Fibroblast of lung (primary cell): Measurements from ENCODE around the gene FBXO9. TPM values are rescaled to one million over a fixed set of nuclear protein-coding genes. Genes with fewer than 3 reads are reported as not detected.

ENCODE experiments used
- DNase-seq, 2 donors: peaks; one replicate each; pipeline versions ENCODE4 v3.0.0 to v3.0.0-alpha.2; 2010; ENCODE audit warnings: low read depth in 2 of 2
- H2AFZ ChIP-seq: 2 replicates; pipeline ENCODE4 v1.5.1; 2012; ENCODE audit warnings: low read length, control low read depth, inconsistent platforms
- H3K27ac ChIP-seq: 2 replicates; pipeline ENCODE4 v1.5.1; 2011; ENCODE audit warnings: low read length, control low read depth; ENCODE audit not compliant: insufficient read depth
- H3K27me3 ChIP-seq: 2 replicates; pipeline ENCODE4 v1.5.1; 2011; ENCODE audit warnings: mild to moderate bottlenecking, low read length; ENCODE audit not compliant: control insufficient read depth, insufficient read depth
- H3K36me3 ChIP-seq: 2 replicates; pipeline ENCODE4 v1.5.1; 2011; ENCODE audit warnings: low read length; ENCODE audit not compliant: control insufficient read depth, insufficient read depth
- H3K4me1 ChIP-seq: 2 replicates; pipeline ENCODE4 v1.5.1; 2011; ENCODE audit warnings: low read length; ENCODE audit not compliant: control insufficient read depth, insufficient read depth; ENCODE audit errors: extremely low read depth
- H3K4me2 ChIP-seq: 2 replicates; pipeline ENCODE4 v1.5.1; 2011; ENCODE audit warnings: low read length, control low read depth; ENCODE audit not compliant: insufficient read depth; ENCODE audit errors: extremely low read depth
- H3K4me3 ChIP-seq, 4 experiments: fragments of 200-600 bp in 1 of 4; sonication (generic) in 1 of 4; replicated peaks in 1 of 4; 2 replicates each; pipeline ENCODE4 v1.5.1; 2011 to 2016; ENCODE audit warnings: low read length in 4 of 4, low read depth in 3 of 4, mild to moderate bottlenecking in 3 of 4, control low read depth in 2 of 4, inconsistent platforms in 1 of 4, mixed read lengths in 1 of 4; ENCODE audit not compliant: insufficient read depth in 1 of 4; ENCODE audit errors: control extremely low read depth in 1 of 4
- H3K79me2 ChIP-seq: 2 replicates; pipeline ENCODE4 v1.5.1; 2012; ENCODE audit warnings: mild to moderate bottlenecking, low read length, inconsistent platforms; ENCODE audit not compliant: control insufficient read depth, insufficient read depth
- H3K9ac ChIP-seq: 2 replicates; pipeline ENCODE4 v1.5.1; 2011; ENCODE audit warnings: mild to moderate bottlenecking, low read length, control low read depth; ENCODE audit not compliant: insufficient read depth
- H3K9me3 ChIP-seq: 2 replicates; pipeline ENCODE4 v1.5.1; 2012; ENCODE audit warnings: low read depth, low read length; ENCODE audit not compliant: control insufficient read depth, insufficient read depth
- H4K20me1 ChIP-seq: 2 replicates; pipeline ENCODE4 v1.5.1; 2011; ENCODE audit warnings: low read length; ENCODE audit not compliant: control insufficient read depth, insufficient read depth; ENCODE audit errors: extremely low read depth
- CTCF ChIP-seq, 2 donors: IDR thresholded peaks in 1 of 2; conservative IDR thresholded peaks in 1 of 2; 1 replicate in 1 of 2; 2 replicates in 1 of 2; pipeline ENCODE4 v1.5.1; 2011 to 2012; ENCODE audit warnings: low read length in 2 of 2, control low read depth in 1 of 2, inconsistent platforms in 1 of 2, low read depth in 1 of 2, mild to moderate bottlenecking in 1 of 2
- EZH2 ChIP-seq: IDR thresholded peaks from 2 replicates; pipeline ENCODE4 v1.5.1; 2012; ENCODE audit warnings: low read length, control low read depth, mild to moderate bottlenecking; ENCODE audit errors: missing control alignments
- polyA plus RNA-seq, 2 donors: library from polyadenylated mRNA; depleted of rRNA in 1 of 2; stranded (reverse) in 1 of 2; unstranded in 1 of 2; fragments of >200 nt; gene quantifications; 2 replicates each; pipeline ENCODE4 v1.2.1, GENCODE V29; 2011 to 2012; ENCODE audit warnings: missing spikeins in 1 of 2
- total RNA-seq: library from RNA; depleted of rRNA; stranded (reverse); fragments of >200 nt; gene quantifications from 2 replicates; pipeline ENCODE4 v1.2.1, GENCODE V29; 2014

Gene FBXO9
- total and polyA plus RNA-seq, 2 donors (not counting 1 experiment from before 2014, with no cell fraction given): 44.8 to 65.2 TPM

GRCh38 chr6:53064726-53065265, 408 bp upstream of the FBXO9 start:
- H3K9ac ChIP-seq: peak overlapping the region; percentile 79
- TF ChIP-seq CTCF (conservative IDR thresholded peaks at IDR 0.05 in 1 of 2, IDR thresholded peaks at IDR 0.05 in 1 of 2; ENCODE audit: low read depth in 1 of 2, low read length in 2 of 2): no peak
- TF ChIP-seq EZH2: no peak
- peaks cover 34% of the 10 kb centered on the region for H3K79me2 ChIP-seq
- H4K20me1 ChIP-seq: no peaks in the 10 kb centered on the region
- peak; percentile 97 to 98 for DNase-seq
- H3K4me2 ChIP-seq: peak overlapping the region; percentile 91
- peak overlapping the region; percentile 92 for H2AFZ ChIP-seq
- H3K27me3 ChIP-seq: no peaks in the 10 kb centered on the region
- peak overlapping the region; percentile 74 for H3K27ac ChIP-seq
- no peaks in the 10 kb centered on the region for H3K9me3 ChIP-seq
- H3K4me1 ChIP-seq: no peaks in the 10 kb centered on the region
- no peaks in the 10 kb centered on the region for H3K36me3 ChIP-seq
- H3K4me3 ChIP-seq: peak overlapping the region; percentile 86 to 90 (median 88)

- no peaks in the 10 kb centered on the region for H4K20me1 ChIP-seq
- H3K36me3 ChIP-seq: no peaks in the 10 kb centered on the region
- peak overlapping the region; percentile 79 for H3K9ac ChIP-seq
- H3K27me3 ChIP-seq: no peaks in the 10 kb centered on the region
- peak; percentile 30 to 45 for DNase-seq
- H3K4me2 ChIP-seq: peak overlapping the region; percentile 91
- no peak for TF ChIP-seq CTCF (conservative IDR thresholded peaks at IDR 0.05 in 1 of 2, IDR thresholded peaks at IDR 0.05 in 1 of 2; ENCODE audit: low read depth in 1 of 2, low read length in 2 of 2)
- no peak for TF ChIP-seq EZH2
- peak overlapping the region; percentile 86 to 90 (median 88) for H3K4me3 ChIP-seq
- peak overlapping the region; percentile 74 for H3K27ac ChIP-seq
- no peaks in the 10 kb centered on the region for H3K9me3 ChIP-seq
- H3K4me1 ChIP-seq: no peaks in the 10 kb centered on the region
- H3K79me2 ChIP-seq: peaks cover 30% of the 10 kb centered on the region
- H2AFZ ChIP-seq: peak overlapping the region; percentile 15
Observed at GRCh38 chr6:53066077-53066417, 843 bp downstream of the FBXO9 start.

GRCh38 chr6:53066874-53067706, 1.9 kb downstream of the FBXO9 start:
- no peak overlapping the region for H3K27ac ChIP-seq
- no peaks in the 10 kb centered on the region for H3K27me3 ChIP-seq
- no peaks in the 10 kb centered on the region for H3K4me1 ChIP-seq
- peak overlapping the region; percentile 91 for H3K4me2 ChIP-seq
- no peak overlapping the region for H3K9ac ChIP-seq
- H3K79me2 ChIP-seq: peaks cover 27% of the 10 kb centered on the region
- peak overlapping the region in 3 of 4 experiments; percentile 87 to 90 (median 88) for H3K4me3 ChIP-seq
- DNase-seq: peak in 1 of 2 donors; percentile 34
- no peak for TF ChIP-seq EZH2
- TF ChIP-seq CTCF (conservative IDR thresholded peaks at IDR 0.05 in 1 of 2, IDR thresholded peaks at IDR 0.05 in 1 of 2; ENCODE audit: low read depth in 1 of 2, low read length in 2 of 2): no peak
- H3K36me3 ChIP-seq: no peaks in the 10 kb centered on the region
- H3K9me3 ChIP-seq: no peaks in the 10 kb centered on the region
- no peaks in the 10 kb centered on the region for H4K20me1 ChIP-seq
- H2AFZ ChIP-seq: no peak overlapping the region
